Measurements from ENCODE around the gene CELA3A. TPM values are rescaled to one million over a fixed set of nuclear protein-coding genes. Genes with fewer than 3 reads are reported as not detected.
A peak's percentile ranks its signal among the peaks of the same experiment; 100 is the strongest.
"Not testable (repeated sequence)": the region's sequence is repeated elsewhere in the genome, so short reads cannot be mapped to it uniquely, and the experiment has no call there.

CELA3A gene
- total RNA-seq, 1 donor from 2014 or later = not detected

- H3K9me3 ChIP-seq; H3K27me3 ChIP-seq (ENCODE audit: low read depth); H3K4me1 ChIP-seq; H3K36me3 ChIP-seq; intact Hi-C loops (cut with DNase I); H3K27ac ChIP-seq; ATAC-seq; H3K4me3 ChIP-seq; DNase-seq: not testable (repeated sequence)
These were observed 26.2 kb upstream of the CELA3A start for GRCh38 chr1:21975296-21975695.

DNA sequence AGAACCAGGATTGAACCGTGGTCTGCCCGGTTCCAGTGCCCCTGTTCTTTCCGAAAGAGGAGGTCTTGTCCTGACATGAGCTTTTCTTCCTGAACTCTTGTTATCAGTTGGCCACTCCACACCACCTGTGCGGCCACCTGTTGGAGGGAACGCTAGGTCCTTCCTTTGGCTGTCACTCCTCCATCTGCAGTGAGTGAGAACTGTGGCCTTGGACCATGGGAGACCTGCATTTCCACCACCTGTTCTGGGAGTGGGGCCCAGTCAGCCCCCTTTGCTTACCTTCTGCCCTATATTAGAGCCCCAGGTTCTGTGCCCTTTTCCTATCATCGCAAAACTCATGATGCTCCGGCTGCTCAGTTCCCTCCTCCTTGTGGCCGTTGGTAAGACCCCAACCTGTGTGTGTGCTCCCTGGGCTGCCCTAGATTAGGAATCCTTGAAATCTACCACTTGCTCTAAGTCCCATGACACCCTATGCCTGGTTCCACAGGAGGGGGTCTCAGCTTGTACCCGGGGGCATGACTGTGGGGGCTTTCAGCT is 24.7 kb upstream of the CELA3A start, which contains the start of gene CELA3B:
TSS of gene CELA3B (plus strand) at position 320 of the 537 bp plus-strand sequence. CDS start at position 338, 18 bp downstream.
- ATAC-seq; H3K9me3 ChIP-seq; H3K27me3 ChIP-seq (ENCODE audit: low read depth); H3K36me3 ChIP-seq; H3K4me3 ChIP-seq; H3K4me1 ChIP-seq; intact Hi-C loops (cut with DNase I); H3K27ac ChIP-seq; DNase-seq: not testable (repeated sequence)

GRCh38 chr1:21978209-21978608 is 23.2 kb upstream of the CELA3A start:
- H3K4me3 ChIP-seq; H3K4me1 ChIP-seq; ATAC-seq; H3K27ac ChIP-seq; H3K27me3 ChIP-seq (ENCODE audit: low read depth); H3K36me3 ChIP-seq; H3K9me3 ChIP-seq; intact Hi-C loops (cut with DNase I); DNase-seq: not testable (repeated sequence)

DNA sequence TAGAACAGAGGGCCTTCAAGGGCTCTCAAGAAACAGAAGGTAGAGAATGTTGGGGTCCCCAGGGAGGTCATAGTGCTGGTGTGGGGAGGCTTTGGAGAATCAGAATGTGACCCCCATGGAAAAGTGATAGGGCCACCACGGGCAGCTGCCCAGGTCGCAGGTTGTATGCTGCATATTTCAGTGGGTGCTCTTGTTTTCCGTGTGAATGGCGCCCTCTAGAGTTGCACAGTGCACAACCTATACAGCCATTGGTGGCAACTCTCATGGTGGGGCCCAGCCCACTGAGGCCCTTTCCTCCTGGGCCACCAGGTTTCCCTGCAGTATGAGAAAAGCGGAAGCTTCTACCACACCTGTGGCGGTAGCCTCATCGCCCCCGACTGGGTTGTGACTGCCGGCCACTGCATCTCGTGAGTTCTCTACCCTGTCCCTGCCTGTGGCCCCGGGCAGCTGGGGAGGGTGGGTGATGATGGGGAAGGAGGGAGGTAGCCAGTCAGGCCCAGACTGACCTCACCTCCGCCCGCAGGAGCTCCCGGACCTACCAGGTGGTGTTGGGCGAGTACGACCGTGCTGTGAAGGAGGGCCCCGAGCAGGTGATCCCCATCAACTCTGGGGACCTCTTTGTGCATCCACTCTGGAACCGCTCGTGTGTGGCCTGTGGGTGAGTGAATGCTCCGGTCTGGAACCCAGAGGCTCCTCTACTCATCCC is 20.8 kb upstream of the CELA3A start:
- H3K9me3 ChIP-seq; H3K27ac ChIP-seq; intact Hi-C loops (cut with DNase I); H3K27me3 ChIP-seq (ENCODE audit: low read depth); DNase-seq; H3K4me3 ChIP-seq; H3K4me1 ChIP-seq; H3K36me3 ChIP-seq: not testable (repeated sequence)
- peak; percentile 52 to 63 for ATAC-seq

DNA sequence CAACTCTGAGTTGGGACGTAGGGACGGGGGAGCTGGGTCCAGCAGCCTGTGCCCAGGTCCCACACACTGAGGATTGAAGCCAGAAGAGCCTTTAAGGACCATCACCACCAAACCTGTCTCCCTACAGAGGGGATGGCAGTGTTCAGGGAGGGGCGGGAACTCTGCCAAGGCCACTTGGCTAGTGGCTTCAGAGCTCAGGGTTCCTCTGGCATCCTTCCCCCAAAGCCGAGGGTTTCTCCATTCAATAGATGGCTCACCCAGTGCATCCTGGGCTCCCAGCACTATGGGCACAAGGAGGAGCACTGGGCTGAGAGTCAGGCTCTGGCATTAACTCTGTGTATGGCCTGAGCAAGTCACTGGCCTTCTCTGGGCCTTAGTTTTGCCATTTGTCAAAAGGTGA is 20.2 kb upstream of the CELA3A start:
- H3K36me3 ChIP-seq; DNase-seq; ATAC-seq; H3K27me3 ChIP-seq (ENCODE audit: low read depth); H3K4me1 ChIP-seq; H3K4me3 ChIP-seq; H3K9me3 ChIP-seq; H3K27ac ChIP-seq; intact Hi-C loops (cut with DNase I): not testable (repeated sequence)

DNA sequence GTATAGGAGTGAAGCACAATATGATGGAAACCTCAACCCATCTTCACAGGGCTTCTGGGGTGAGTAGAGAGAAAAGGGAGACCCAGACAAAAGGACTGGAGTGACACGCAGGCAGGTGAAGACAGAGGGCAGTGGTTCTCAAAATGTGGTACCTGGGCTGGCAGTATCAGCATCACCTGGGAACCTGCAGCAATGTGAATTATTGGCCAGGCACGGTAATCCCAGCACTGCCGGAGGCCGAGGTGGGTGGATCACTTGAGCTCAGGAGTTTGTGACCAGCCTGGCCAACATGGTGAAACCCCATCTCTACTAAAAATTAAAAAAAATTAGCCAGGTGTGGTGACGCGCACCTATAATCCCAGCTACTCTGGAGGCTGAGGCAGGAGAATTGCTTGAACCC is 19.3 kb upstream of the CELA3A start:
- H3K4me3 ChIP-seq; H3K36me3 ChIP-seq; ATAC-seq; DNase-seq; H3K9me3 ChIP-seq; intact Hi-C loops (cut with DNase I); H3K4me1 ChIP-seq; H3K27ac ChIP-seq; H3K27me3 ChIP-seq (ENCODE audit: low read depth): not testable (repeated sequence)

- H3K36me3 ChIP-seq; intact Hi-C loops (cut with DNase I); H3K4me1 ChIP-seq; H3K9me3 ChIP-seq; H3K27me3 ChIP-seq (ENCODE audit: low read depth); DNase-seq; ATAC-seq; H3K4me3 ChIP-seq; H3K27ac ChIP-seq: not testable (repeated sequence)
These were observed 17.9 kb upstream of the CELA3A start for GRCh38 chr1:21983539-21983938.

GRCh38 chr1:21985893-21986292 is 15.6 kb upstream of the CELA3A start:
- H3K27ac ChIP-seq; H3K9me3 ChIP-seq; H3K27me3 ChIP-seq (ENCODE audit: low read depth); DNase-seq; ATAC-seq; H3K4me3 ChIP-seq; H3K4me1 ChIP-seq; intact Hi-C loops (cut with DNase I); H3K36me3 ChIP-seq: not testable (repeated sequence)

- intact Hi-C loops (cut with DNase I) = not testable (repeated sequence)
These were observed 15.1 kb upstream of the CELA3A start for GRCh38 chr1:21986386-21986785.

DNA sequence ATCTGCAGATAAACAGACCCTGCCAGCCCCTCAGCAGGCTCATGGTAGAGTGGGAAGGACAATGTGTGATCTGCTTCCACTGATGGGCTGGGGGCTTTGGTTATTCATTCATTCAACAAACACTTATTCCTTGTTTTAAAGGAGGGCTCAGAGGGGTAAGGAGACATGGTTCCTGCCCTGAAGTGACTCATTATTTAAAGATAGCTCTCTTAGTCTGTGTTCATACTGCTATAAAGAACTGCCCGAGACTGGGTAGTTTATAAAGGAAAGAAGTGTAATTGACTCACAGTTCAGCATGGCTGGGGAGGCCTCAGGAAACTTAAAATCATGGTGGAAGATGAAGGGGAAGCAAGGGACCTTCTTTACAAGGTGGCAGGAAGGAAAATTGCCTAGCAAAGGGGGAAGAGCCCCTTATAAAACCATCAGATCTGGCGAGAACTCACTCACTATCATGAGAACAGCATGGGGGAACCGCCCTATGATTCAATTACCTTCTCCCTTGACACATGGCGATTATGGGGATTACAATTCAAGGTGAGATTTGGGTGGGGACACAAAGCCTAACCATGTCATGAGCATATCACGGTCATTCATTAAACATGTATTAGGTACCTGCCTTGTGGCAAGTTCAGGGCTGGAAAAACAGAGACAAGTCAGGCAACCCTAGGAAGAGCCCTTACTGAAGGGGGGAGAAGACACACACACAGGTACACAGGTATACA is 11.6 kb upstream of the CELA3A start:
- H3K4me3 ChIP-seq; H3K4me1 ChIP-seq; DNase-seq; H3K27ac ChIP-seq; intact Hi-C loops (cut with DNase I); H3K9me3 ChIP-seq; H3K27me3 ChIP-seq (ENCODE audit: low read depth); ATAC-seq; H3K36me3 ChIP-seq: not testable (repeated sequence)

More at GRCh38 chr1:21986386-21986785, 15.1 kb upstream of the CELA3A start:
- H3K4me1 ChIP-seq; H3K36me3 ChIP-seq; H3K27me3 ChIP-seq (ENCODE audit: low read depth); ATAC-seq; H3K27ac ChIP-seq; H3K9me3 ChIP-seq; H3K4me3 ChIP-seq; DNase-seq: not testable (repeated sequence)

- H3K9me3 ChIP-seq; H3K27me3 ChIP-seq (ENCODE audit: low read depth); DNase-seq; H3K4me3 ChIP-seq; ATAC-seq; H3K4me1 ChIP-seq; H3K36me3 ChIP-seq; H3K27ac ChIP-seq; intact Hi-C loops (cut with DNase I): not testable (repeated sequence)
These were observed 9.3 kb upstream of the CELA3A start for GRCh38 chr1:21992186-21992585.

GRCh38 chr1:21994716-21995115 is 6.7 kb upstream of the CELA3A start:
- H3K4me1 ChIP-seq; H3K36me3 ChIP-seq; DNase-seq; intact Hi-C loops (cut with DNase I); ATAC-seq; H3K27ac ChIP-seq; H3K27me3 ChIP-seq (ENCODE audit: low read depth); H3K9me3 ChIP-seq; H3K4me3 ChIP-seq: not testable (repeated sequence)

DNA sequence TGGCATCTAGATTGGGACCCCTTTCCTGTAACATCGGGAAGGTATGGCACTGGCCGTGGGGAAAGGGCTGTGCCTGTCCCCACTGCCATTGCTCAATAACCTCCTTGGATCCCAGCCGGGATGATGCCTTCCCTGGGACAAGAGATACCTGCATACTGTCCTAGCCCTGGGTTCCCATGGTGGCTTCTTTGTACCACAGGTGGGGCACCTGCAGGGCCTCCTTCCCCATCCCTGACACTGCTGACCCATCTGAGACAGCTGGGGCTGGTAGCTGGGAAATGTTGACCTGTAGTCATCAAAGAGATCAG is 4.8 kb upstream of the CELA3A start:
- H3K27me3 ChIP-seq (ENCODE audit: low read depth); H3K9me3 ChIP-seq; H3K36me3 ChIP-seq; H3K4me1 ChIP-seq; DNase-seq; intact Hi-C loops (cut with DNase I); H3K4me3 ChIP-seq; ATAC-seq; H3K27ac ChIP-seq: not testable (repeated sequence)

Measured in lower lobe of right lung (tissue), 2 donors.